PC-9 (cell line): ENCODE results near the gene LPAR6. TPM values are rescaled to one million over a fixed set of nuclear protein-coding genes. Genes with fewer than 3 reads are reported as not detected.

Experiments
- BruUV-seq: library from RNA; stranded (reverse); fragments of 400-500 nt; replicated peaks from 2 replicates; lab custom pipeline; 2021; lab: Mats Ljungman, UMichigan
- CTCF ChIA-PET: fragments of 300-600 bp; sonication (Branson Sonifier 250); formaldehyde crosslinking; loops from one replicate; lab custom pipeline; 2022; ENCODE audit warnings: antibody characterized with exemption; lab: Charles Lee
- POLR2A ChIA-PET: fragments of 300-600 bp; sonication (Branson Sonifier 250); formaldehyde crosslinking; loops from one replicate; lab custom pipeline; 2022; ENCODE audit warnings: antibody characterized with exemption; ENCODE audit not compliant: unreplicated experiment; lab: Charles Lee
- DNase-seq, 2 experiments: peaks; one replicate each; pipeline versions ENCODE4 v3.0.0 to v3.0.0-alpha.2; 2015 to 2022; ENCODE audit warnings: mixed read lengths in 1 of 2
- H2AFZ ChIP-seq: fragments of 200-600 bp; sonication (generic); 2 replicates; pipeline ENCODE4 v1.8.1; 2017; ENCODE audit warnings: antibody characterized with exemption
- H3F3A ChIP-seq: fragments of 200-600 bp; sonication (generic); 2 replicates; pipeline ENCODE4 v1.8.1; 2017; ENCODE audit warnings: antibody characterized with exemption, mild to moderate bottlenecking, low read depth; ENCODE audit not compliant: insufficient read depth
- H3K27ac ChIP-seq: fragments of 200-600 bp; sonication (generic); 2 replicates; pipeline ENCODE4 v1.6.1; 2016; ENCODE audit warnings: mixed run types
- H3K27me3 ChIP-seq: fragments of 200-600 bp; sonication (generic); 2 replicates; pipeline ENCODE4 v1.6.1; 2016; ENCODE audit warnings: low read depth, mixed run types; ENCODE audit not compliant: insufficient read depth
- H3K36me3 ChIP-seq: fragments of 200-600 bp; sonication (generic); 2 replicates; pipeline ENCODE4 v1.6.1; 2016; ENCODE audit warnings: low read depth, mixed run types
- H3K4me1 ChIP-seq: fragments of 200-600 bp; sonication (generic); replicated peaks from 2 replicates; pipeline ENCODE4 v1.6.1; 2016; ENCODE audit warnings: mixed run types; ENCODE audit not compliant: insufficient read depth
- H3K4me2 ChIP-seq: fragments of 200-600 bp; sonication (generic); 2 replicates; pipeline ENCODE4 v1.6.1; 2017; ENCODE audit warnings: mixed run types
- H3K4me3 ChIP-seq: fragments of 200-600 bp; sonication (generic); 2 replicates; pipeline ENCODE4 v1.6.1; 2016; ENCODE audit warnings: mixed run types
- H3K79me2 ChIP-seq: fragments of 200-600 bp; sonication (generic); 2 replicates; pipeline ENCODE4 v1.6.1; 2017; ENCODE audit warnings: low read depth, mixed run types
- H3K9me2 ChIP-seq: fragments of 200-600 bp; sonication (generic); 2 replicates; pipeline ENCODE4 v1.8.1; 2017; ENCODE audit warnings: mild to moderate bottlenecking; ENCODE audit not compliant: insufficient read depth
- H3K9me3 ChIP-seq: fragments of 200-600 bp; sonication (generic); 2 replicates; pipeline ENCODE4 v1.8.1; 2016; ENCODE audit warnings: low read depth; ENCODE audit not compliant: insufficient read depth
- H4K20me1 ChIP-seq: fragments of 200-600 bp; sonication (generic); 2 replicates; pipeline ENCODE4 v1.8.1; 2017; ENCODE audit not compliant: insufficient read depth
- CTCF ChIP-seq: fragments of 200-600 bp; sonication (generic); conservative IDR thresholded peaks from 2 replicates; pipeline ENCODE4 v1.6.1; 2017; ENCODE audit warnings: mixed run types, antibody characterized with exemption, mild to moderate bottlenecking, moderate library complexity
- EZH2 ChIP-seq: fragments of 200-600 bp; sonication (generic); IDR thresholded peaks from 2 replicates; pipeline ENCODE4 v1.8.0; 2017; ENCODE audit warnings: antibody characterized with exemption, low read depth
- intact Hi-C: fragments of 100-400 bp; cut with micrococcal nuclease; formaldehyde crosslinking; loops from one replicate; pipeline ENCODE4 v1.10.0; 2022; ENCODE audit not compliant: unreplicated experiment
- total RNA-seq: library from RNA; stranded (reverse); gene quantifications from 2 replicates; pipeline ENCODE4 v1.2.3, GENCODE V29; 2021

LPAR6 gene
- total RNA-seq, 1 experiment from 2014 or later = 2.7 TPM

- Histone ChIP-seq H3K27me3 (no peaks in the 10 kb centered on the region), H3K4me2 (no peak overlapping the region), H3K79me2 (no peaks in the 10 kb centered on the region), H3K9me3 (peaks cover 8% of the 10 kb centered on the region; the same call in 1 of the 2 replicates), H4K20me1 (no peaks in the 10 kb centered on the region), H3K36me3 (no peaks in the 10 kb centered on the region), H3K4me1 (peaks cover 20% of the 10 kb centered on the region), H3K9me2 (no peaks in the 10 kb centered on the region), H2AFZ (no peak overlapping the region), H3K27ac (no peak overlapping the region), H3F3A (peaks cover 8% of the 10 kb centered on the region), H3K4me3 (no peak overlapping the region)
- BruUV-seq = no TSS peak
- intact Hi-C loops = no loop called here
- TF ChIP-seq CTCF (no peak), EZH2 (no peak)
- POLR2A ChIA-PET = no interaction called here
- CTCF ChIA-PET = no interaction called here
- no peak for DNase-seq
Measured at GRCh38 chr13:48446464-48446863, 33.6 kb upstream of the LPAR6 start.

GRCh38 chr13:48443442-48444208 is 30.7 kb upstream of the LPAR6 start:
- CTCF ChIA-PET = no interaction called here
- no peak overlapping the region for H2AFZ ChIP-seq
- TF ChIP-seq CTCF = no peak
- no peak overlapping the region for H3K4me3 ChIP-seq
- POLR2A ChIA-PET = interaction anchor here (0.6 kb wide), 1 partner anchor 415 kb away, joined by 3 read pairs; no protein-coding TSS in a partner anchor
- no peaks in the 10 kb centered on the region for H3K9me2 ChIP-seq
- no peak for DNase-seq
- no peaks in the 10 kb centered on the region for H4K20me1 ChIP-seq
- H3K4me2 ChIP-seq = no peak overlapping the region
- BruUV-seq = no TSS peak
- H3K27ac ChIP-seq = no peak overlapping the region
- H3K4me1 ChIP-seq = peaks cover 13% of the 10 kb centered on the region
- peaks cover 3% of the 10 kb centered on the region for H3F3A ChIP-seq
- no peaks in the 10 kb centered on the region for H3K79me2 ChIP-seq
- intact Hi-C loops = no loop called here
- H3K9me3 ChIP-seq = no peaks in the 10 kb centered on the region
- no peaks in the 10 kb centered on the region for H3K36me3 ChIP-seq
- no peaks in the 10 kb centered on the region for H3K27me3 ChIP-seq

- Histone ChIP-seq H3K4me1 (no peaks in the 10 kb centered on the region), H3K27ac (no peak overlapping the region), H3K79me2 (no peaks in the 10 kb centered on the region), H3K4me2 (no peak overlapping the region), H3K9me2 (no peaks in the 10 kb centered on the region; the same call in 1 of the 2 replicates), H2AFZ (no peak overlapping the region), H3K4me3 (no peak overlapping the region), H3F3A (no peaks in the 10 kb centered on the region), H3K27me3 (no peaks in the 10 kb centered on the region), H4K20me1 (no peaks in the 10 kb centered on the region), H3K9me3 (no peaks in the 10 kb centered on the region), H3K36me3 (no peaks in the 10 kb centered on the region)
- intact Hi-C loops = no loop called here
- no TSS peak for BruUV-seq
- TF ChIP-seq EZH2 = no peak
- TF ChIP-seq CTCF = no peak
- ChIA-PET CTCF (no interaction called here), POLR2A (no interaction called here)
- DNase-seq = no peak
Measured at GRCh38 chr13:48437371-48437770, 24.5 kb upstream of the LPAR6 start.
